Stimulated activated CD8-positive, alpha-beta memory T cell treated with anti-CD3 and anti-CD28 coated beads, Interleukin-15, amount 100 ng/mL, for 48 hours (primary cell): ENCODE measurements around the gene HOXA3.

Experiments used
- DNase-seq, 2 donors: peaks; one replicate each; pipeline ENCODE4 v3.0.0-alpha.2; 2020; ENCODE audit warnings: low read depth in 2 of 2

The HOXA3 gene

DNA sequence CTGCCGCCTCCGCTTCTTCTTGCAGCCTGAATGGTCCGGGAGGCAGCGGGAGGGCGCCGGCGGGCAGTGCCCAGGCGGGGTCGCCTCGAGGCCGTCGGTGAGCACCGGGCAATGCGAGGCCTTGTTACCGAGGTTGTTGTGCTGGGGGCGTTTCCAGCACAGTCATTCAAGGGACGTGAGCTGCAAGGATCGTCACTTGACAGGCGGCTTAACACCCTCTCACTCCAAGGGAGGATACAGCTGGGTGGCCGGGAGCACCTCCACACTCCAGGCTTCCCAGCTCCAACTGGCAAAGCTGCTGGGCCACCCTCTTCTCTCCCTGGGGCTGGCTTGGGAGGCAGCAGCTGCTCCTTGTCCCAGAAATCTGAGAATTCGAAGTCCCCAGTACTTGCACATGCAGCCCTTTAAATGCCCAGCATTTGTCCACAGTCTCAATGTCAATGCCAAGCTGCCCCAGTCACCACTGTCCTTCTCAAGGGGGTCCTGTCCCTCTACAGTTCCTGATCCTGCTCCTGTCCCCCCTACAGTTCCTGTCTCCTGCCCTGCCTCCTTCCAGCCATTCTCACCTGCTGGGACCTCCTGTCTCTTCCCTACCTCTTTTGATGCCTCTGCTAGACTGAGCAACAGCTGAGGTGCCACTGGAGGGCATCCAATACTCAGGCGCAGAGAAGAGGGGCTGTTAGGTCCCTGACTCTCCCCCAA, 37.1 kb upstream of the HOXA3 start:
- DNase-seq = no peak

DNA sequence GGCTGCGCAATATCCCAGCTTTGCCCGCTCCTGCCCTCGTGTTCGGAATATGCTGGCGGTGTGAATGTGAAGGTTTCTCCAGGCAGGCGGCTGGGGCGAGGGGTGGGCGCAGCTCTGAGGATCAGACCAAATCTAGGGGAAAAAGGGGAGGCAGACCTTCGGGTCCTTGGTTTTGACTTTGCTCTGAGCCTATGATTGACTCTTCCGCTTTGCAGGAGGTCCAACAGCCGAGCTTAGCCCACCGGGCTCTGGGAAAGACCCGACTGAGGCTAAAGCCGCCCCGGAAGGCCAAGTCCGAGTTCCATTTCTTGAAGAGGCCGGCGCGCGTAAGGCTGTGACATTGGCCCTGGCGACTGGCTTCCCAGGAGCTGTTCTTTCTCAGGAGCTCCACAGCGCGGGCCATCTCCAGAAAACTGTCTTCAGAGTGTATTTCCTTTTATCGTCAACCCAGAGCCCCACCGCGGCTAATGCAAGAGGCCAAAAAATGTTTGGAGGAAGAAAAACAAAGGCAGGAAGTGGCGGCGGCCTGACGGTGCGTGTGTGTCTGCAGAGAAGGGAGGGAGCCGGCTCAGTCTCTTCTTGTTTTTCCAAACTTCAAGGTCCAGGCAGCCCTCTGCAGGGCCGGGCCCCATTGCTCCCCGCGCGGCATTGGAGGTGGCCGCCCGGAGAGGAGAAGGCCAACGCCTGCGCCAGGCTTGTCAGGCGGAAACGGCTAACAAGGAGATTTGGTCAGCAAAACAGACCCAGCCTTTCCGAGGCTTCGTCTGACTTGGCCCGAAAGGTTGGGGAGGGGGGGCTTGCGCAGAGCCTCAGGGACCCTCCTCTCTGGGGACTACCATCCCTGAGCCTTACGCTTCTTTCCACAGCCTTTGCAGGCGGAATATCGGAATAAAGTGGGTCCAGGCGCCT, 36.3 kb upstream of the HOXA3 start:
- no peak for DNase-seq

DNA sequence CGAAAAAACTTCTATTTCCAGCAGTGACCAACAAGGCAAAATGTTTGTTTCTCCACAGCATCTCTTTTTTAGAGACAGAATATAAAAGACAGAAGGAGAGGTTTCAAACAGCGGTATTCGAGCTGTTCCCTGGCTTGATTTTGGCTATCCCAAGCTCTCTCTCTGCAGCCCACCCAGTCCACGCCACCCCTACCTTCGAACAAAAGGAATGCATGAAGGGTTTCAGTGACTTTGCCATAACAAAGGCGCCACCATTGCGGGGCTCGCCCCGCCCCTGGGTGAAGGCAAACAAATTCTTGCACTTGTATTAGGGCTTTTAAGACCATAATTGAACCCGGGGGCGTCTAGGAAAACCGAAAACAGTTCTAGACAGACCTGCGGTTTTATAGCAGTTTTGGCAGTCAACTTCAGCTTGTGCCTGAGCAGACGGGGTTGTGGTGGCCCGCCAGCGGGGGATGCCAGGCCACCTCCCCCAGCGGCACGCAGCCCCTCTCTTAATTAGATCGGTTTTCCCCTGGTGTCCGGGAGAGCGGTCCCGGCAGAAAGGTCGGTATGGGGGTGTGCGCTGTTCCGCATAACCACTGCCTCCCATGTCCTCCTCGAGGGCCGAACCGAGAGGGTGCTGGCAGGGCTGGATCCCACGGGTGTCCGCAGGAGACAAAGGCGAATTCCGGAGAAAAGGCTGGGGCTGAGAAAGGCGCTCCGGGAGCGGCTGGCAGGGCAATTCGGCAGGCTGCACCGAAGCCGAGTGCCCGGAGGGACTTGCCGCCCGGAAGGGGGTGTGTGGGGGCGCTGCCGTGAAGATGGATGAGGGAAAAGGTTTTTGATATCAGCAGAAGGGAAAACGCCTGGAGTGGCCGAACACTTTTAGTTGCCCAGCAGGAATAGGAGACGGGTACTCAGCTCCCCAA, 35.3 kb upstream of the HOXA3 start:
- no peak for DNase-seq

DNA sequence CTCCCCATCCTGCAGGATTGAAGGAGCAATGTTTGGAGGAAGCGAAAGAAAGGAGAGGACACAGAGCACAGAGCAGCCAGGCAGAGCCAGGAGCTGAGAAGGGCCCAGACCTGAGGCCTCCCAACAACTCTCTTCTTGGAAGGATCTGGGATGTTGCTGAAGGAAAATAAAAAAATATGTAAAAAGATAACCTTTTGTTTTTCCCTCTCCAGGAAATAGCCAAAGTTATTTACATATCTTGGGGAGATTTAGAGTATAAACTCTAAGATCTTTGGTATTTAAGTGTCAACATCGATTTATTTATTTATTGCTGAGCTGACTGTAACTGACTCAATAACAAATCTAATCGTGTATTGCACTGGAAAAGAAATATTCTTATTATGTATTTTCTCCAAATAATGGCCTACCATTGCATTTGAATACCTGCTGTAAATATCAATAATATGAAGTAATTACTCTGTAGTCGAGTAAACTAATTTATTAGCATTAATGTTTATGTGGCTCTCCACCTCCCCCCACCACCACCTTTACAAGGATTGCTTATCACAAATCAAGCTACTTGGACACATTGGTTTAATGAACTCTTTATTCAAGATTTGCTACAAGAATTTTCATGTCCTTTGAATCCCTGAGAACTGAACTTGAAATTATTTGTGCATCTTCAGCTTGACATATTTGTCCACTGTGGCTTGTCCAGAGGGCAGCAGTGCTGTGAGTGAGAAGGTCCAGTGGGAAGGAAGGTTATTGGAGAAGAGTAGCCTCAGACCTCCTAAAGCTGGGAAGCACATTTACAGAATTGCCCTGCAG, 34.5 kb upstream of the HOXA3 start:
- DNase-seq = no peak

DNA sequence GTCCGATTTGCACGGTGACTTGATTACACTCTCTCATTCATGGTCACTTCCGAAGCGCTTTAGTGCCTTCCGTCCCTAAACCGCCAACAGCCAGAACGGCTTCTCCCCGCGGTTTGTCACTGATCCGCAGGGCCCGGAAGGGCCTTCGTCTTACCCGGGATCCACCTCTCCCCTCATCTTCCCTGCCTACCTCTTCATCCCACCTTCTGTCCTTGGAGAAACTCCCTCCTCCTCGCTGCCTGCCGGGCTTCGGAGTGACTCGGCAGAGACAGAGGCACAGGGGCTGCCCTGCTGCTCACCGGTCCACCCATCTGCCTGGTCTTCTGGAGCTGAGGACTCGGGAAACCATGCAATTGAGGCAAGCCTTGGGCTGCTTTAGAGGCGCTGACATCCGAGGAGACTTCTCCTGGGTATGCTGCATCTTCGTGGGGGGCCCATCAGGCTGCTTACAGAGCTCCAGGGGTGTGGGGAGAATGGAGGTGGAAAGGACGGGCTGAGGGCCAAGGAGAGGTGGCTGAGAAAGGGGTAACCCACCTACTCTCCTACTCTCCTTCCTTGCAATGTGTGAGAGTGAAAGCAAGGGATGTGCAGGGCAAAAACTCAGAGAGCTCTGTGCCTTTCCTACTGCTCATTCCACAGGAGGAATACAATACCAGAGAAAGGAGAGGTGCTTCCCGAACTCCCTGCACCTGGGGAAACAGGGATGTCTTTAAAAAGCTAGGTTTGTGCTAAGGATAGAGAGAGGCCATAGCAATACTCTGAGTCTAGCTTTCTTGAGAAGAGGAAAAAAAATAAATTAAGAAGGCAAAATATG, 33.7 kb upstream of the HOXA3 start:
- no peak for DNase-seq

DNA sequence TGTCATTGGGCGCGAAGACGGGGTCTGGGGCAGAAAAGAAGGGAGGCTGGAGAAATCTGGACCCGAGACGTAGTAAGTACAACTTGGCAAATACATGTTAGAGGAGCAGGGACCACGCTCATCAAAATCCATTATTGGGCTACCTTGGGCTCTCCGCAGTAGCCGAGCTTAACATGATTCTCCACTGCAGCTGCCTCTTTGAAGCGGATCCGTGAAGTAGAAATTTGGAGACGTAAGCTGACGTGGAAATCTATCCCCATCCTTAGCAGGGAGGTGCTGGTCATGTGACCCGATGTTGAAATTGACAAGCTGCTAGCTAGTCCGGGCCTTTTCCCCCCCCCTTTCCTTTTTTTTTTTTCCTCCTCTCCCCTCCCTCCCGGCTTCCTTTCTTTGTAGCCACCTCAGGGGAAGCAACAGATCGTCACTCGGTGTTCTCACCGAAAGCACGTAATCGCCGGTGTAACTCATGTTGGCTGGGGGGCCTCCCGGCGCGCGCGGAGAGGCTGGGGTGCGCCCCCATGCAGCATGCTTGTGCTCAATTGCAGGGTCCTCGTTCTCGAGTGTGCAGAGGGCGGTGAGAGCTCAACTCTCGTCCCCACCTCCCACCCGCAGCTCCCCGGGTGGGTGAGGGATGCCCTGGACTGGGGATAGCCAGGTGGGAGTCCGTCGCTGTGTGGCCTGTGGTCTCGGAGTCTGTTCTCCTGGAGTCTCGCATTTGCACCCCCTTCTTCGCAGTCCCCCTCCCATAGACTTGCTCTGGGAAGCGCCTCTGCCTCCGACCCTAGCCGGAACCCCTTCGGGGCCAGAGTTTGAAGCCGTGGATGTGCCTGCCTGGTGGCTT, 32.9 kb upstream of the HOXA3 start, which contains the start of gene HOXA11:
Gene HOXA11, minus strand, starts transcription at position 220 of the 841 bp plus-strand sequence. Its CDS starts 88 bp downstream, at position 132.
- DNase-seq = no peak

DNA sequence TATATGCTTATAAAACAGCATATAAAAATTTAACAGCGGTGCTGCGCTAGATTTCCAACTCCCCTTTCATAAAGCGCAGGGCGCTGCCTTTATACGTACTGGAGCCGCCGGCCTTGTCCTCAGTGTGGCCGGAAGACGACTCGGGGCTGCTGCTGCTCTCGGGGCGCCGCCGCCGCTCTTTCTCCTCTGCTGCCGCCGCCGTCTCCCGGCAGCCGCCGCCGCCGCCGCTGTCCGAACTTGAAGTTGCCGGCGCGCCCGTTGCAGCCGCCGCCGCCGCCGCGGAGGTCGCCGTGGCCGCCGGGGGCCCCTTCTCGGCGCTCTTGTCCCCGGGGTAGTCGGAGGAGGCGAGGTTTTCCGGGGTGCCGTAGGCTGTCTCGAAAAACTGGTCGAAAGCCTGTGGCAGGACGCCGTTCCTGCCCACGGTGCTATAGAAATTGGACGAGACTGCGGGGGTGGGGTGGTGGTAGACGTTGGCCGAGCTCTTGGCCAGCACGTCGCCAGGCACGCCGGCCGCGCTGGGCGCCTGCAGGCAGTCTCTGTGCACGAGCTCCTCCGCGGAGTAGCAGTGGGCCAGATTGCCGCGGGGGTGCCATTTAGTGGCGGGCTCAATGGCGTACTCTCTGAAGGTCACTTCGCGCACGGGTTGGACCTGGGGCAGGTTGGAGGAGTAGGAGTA, 32.1 kb upstream of the HOXA3 start:
- no peak for DNase-seq

DNA sequence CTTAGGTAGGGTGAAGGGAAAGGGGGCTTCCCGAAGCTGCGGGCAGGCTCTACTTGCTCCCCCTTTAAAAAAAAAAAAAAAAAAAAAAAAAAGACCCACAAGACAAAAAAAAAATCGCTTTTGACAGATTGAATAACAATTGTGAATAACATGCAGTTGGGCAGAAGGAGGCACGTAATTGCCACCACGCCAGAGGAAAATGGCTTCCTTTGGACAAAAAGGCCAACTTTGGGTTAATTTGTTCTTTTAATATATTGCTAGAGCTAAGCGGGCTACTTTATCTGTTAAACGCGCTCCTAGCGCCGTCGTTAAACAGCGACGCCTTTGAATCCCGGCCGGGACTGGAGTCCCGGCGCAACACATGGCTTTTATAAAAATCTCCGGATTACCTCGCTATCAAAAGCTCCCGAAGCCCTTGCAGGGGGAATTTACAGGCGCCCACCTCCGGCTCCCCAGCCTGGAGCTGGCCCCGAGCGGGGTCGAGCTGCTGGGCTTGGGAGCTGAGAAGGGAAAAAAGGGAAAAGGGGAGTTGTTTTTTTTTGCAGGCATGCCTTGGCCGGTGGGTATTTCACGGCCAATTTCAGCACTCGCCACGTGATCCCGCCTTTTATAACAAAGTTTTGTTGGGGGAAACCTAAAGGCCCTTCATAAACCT, 31.4 kb upstream of the HOXA3 start:
- no peak for DNase-seq

DNA sequence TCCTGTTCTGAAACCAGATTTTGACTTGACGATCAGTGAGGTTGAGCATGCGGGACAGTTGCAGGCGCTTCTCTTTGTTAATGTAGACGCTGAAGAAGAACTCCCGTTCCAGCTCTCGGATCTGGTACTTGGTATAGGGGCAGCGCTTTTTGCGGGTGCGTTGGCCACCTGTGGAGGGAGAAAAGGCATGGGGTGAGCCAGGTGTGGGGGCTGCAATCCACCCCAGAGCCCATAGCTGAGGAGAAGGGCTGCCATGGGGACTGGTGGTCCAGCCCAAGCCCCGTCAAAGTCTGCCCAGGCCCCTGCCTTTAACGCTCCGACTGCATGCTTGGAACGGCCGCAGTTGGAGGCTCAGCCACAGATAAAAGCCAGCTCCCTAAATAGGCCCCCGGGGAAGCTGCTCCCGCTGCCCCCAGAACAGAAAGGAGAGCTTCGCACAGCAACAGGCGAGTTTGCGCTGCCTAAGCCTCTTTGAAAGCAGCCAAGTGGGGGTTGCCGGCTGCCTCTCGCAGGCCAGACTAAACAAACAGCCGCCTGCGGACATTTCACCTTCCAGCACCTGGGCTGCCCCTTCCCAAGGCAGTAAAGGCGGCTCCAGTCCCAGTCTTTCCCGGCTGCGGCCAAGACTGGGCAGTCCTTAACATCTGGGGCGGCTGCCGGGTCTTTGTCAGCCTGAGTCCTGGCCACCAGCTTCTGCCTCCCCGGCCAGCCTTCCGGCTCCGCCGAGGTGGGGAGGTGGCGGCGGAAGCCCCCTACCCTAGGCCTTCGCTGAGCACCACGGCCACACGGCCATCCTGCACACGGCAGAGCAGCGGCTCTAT, 30.7 kb upstream of the HOXA3 start:
- DNase-seq = no peak

DNA sequence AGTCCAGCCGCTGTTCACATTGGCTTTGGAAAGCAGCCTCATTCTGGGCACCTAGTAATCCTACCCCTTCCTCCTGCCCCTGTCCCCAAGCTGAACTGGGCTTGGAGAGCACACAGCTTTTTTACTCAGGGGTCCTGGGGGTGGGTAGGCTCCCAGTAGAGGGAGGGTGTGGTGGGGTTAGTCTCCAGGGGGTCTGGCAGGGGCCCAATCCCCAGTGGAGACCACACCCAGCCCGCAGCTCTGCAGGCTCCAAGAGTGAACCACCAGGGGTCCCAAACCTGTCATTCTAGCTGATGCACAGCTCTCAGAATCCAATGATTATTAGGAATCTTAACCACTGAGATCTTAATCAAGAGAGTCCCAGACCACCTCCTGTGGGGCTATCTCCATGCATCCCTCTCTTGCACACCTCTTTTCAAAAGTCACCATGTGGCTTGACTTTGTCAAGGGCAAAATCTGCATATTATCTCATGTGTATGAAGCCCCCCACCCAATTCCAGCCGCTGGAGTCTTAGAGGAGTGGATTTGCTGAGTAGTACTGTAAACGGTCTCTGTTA, 30.0 kb upstream of the HOXA3 start:
- DNase-seq = no peak

DNA sequence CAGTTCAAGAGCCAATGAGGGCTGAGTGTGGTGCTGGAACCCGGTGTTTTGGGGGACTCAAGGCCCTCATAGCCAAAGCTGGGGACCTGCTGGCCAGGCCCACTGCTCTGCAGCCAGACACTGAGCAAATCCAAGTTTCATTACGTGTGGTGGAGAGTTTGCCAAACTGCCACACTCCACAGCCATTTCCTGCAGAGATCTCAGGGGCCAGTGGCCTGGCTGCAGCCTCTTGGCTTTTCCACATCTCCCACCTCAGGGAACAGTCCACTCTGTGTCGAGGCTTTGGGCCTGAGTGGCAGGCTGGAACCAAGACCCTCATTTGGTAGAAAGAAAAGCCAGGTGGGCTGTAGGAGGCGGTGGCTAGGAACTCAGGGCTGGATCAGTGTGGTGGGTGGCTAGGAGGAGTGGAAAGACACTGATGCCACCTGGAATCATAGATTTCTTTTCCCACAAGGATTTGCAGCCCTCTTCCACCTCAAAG, 29.5 kb upstream of the HOXA3 start:
- no peak for DNase-seq

DNA sequence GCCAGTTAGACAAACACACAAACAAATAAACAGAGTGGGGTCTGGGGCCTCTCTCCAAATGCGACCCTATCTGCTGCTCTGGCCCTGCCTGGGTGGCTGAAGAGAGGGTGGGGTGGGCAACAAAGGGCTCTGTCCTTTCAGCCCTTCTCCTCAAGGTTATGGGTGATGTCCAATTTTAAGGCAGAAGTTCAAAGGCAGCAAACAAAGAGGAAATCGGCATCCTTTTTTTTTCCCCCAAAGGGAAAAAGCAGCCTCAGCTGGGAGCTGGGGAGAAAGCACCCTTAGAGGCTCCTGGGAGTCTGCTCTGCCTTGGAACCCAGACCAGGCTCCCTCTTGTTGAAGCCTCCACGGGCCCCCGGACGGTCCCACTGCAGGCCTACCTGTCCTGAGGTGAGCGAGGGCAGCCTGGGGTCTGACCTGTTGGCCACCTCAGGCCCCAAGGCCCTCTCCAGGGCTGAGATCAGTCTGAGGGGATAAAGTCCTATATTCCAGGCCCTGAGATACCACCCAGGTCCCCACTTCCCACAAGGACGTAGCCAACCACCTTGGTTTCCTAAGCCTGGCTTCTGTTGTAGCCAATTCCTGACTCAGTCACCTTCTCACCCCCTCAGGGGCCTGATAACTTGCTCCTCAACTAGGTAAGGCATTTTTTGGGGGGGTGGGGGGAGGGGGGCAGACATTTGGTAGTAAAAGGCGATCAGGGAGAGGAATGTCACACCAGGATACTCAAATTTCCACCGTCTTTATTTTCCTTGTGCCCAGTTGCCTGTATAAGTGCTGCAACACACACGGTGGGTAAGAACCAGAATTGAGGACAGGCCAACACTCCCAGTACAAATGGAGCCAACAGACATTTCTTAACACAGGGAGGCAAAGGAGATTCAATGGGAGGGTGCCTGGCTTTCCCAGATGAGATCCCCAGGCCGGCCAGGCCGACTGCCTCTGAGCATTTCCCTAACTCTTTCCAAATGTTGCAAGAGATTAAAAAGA, 28.3 kb upstream of the HOXA3 start:
- no peak for DNase-seq

DNA sequence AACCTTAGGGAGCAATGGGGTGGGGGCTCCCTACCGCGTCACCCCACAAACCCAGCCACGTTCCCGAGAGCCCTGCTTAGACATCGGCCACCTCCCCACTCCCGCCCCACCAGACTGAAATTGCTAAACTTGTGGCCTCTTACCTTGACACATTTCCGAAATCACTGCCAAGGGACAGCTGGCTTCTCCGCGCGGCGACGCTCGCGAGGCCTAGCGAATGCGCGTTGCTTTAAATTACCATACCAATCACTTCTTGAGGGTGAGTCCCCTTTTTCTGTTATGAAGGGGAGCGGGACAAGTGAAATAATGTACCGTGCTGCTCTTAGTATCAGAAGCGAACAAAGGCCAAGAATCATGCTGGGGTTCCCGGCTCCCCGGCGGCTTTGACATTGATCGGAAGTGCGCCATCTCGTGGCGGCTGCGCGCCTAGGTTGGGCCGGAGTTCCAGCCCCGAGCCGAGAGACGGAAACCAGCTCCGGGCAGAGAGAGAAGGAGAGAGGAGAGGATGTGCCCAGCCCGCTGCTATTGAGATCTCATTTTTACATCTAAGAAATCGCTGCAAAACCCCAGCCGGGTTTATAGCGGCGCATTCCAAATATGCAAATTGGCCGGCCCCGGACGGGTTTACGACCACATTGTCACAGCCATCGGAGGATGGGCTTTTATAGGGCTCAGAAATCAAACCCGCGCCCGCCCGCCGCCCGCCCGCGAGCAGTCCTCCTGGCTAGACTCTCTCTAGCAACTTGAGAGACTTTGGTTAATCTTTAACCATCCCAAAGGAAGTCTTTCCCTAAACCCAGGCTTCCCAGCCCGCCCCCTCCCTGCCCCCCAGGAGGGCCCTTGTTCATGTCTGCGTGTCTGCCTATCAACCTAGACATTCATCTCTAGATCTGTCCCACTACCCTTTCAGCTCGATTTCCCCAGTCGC, 27.4 kb upstream of the HOXA3 start:
- DNase-seq = no peak

DNA sequence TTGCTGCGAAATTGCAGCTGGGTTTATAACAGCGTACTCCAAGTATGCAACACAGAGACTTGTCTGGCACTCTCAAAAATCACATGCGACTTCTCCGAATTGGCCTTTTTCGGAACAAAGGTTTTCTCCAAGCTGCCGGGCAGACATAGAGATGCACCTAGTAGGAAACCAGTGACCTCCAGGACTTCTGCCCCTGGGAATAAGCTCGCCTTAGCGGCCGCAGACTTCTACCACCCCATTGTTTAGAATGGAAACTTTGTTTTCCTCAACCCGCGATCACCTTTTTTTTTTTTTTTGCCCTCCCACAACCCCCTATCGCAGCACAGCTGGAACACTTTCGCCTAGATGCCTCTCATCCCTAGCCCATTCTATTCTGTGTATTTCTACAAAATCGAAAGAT, 26.6 kb upstream of the HOXA3 start:
- DNase-seq = no peak

DNA sequence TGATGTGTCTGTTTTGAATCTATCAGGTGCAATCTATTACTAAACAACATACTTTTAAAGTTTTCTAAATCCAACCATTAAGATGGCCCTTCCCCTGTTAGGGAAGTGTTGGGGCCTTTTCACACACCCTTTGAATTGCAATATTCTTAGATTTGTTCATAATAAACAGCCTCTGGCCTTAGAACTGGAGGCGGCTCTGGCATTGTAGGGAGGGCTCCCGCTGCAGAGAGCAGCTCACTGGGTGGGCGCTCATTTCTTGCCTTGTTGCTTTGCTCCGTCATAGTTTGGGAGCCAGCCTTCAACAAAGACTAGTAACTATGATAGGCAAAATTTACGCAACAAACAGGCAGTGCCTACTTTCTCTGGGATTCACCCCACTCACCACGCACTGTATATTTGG, 26.0 kb upstream of the HOXA3 start:
- DNase-seq = no peak
